ENCODE results near the gene GRIK4.

The GRIK4 gene

GRCh38 chr11:120505801-120506425, 5.6 kb upstream of the GRIK4 start:
- DNase-seq (ENCODE audit: low read depth, low spot score) = no peak
- H3K4me3 ChIP-seq (ENCODE audit: low read length) = no peak overlapping the region

- no peak for DNase-seq (ENCODE audit: low read depth, low spot score)
Observed at GRCh38 chr11:120509346-120510053, 2.0 kb upstream of the GRIK4 start.

GRCh38 chr11:120510406-120511115, 987 bp upstream of the GRIK4 start:
- no peak overlapping the region for H3K4me3 ChIP-seq (ENCODE audit: low read length)
- DNase-seq (ENCODE audit: low read depth, low spot score) = no peak

More at GRCh38 chr11:120509346-120510053, 2.0 kb upstream of the GRIK4 start:
- no peak overlapping the region for H3K4me3 ChIP-seq (ENCODE audit: low read length)

- no peak for DNase-seq (ENCODE audit: low read depth, low spot score)
- no peak overlapping the region for H3K4me3 ChIP-seq (ENCODE audit: low read length)
Observed at GRCh38 chr11:120511820-120512738, 531 bp downstream of the GRIK4 start.

- DNase-seq (ENCODE audit: low read depth, low spot score) = no peak
Observed at GRCh38 chr11:120512739-120513435, 1.3 kb downstream of the GRIK4 start.

GRCh38 chr11:120513436-120514315, 2.1 kb downstream of the GRIK4 start:
- no peak for DNase-seq (ENCODE audit: low read depth, low spot score)
- no peak overlapping the region for H3K4me3 ChIP-seq (ENCODE audit: low read length)

More at GRCh38 chr11:120512739-120513435, 1.3 kb downstream of the GRIK4 start:
- H3K4me3 ChIP-seq (ENCODE audit: low read length) = no peak overlapping the region

GRCh38 chr11:120514541-120515121, 3.1 kb downstream of the GRIK4 start:
- H3K4me3 ChIP-seq (ENCODE audit: low read length) = no peak overlapping the region

GRCh38 chr11:120515186-120515723, 3.7 kb downstream of the GRIK4 start:
- DNase-seq (ENCODE audit: low read depth, low spot score) = no peak
- H3K4me3 ChIP-seq (ENCODE audit: low read length) = no peak overlapping the region

More at GRCh38 chr11:120514541-120515121, 3.1 kb downstream of the GRIK4 start:
- DNase-seq (ENCODE audit: low read depth, low spot score) = no peak

- no peak for DNase-seq (ENCODE audit: low read depth, low spot score)
Observed at GRCh38 chr11:120516461-120517389, 5.2 kb downstream of the GRIK4 start.

GRCh38 chr11:120517390-120517761, 5.8 kb downstream of the GRIK4 start:
- no peak overlapping the region for H3K4me3 ChIP-seq (ENCODE audit: low read length)
- no peak for DNase-seq (ENCODE audit: low read depth, low spot score)

More at GRCh38 chr11:120516461-120517389, 5.2 kb downstream of the GRIK4 start:
- H3K4me3 ChIP-seq (ENCODE audit: low read length) = no peak overlapping the region

- no peak overlapping the region for H3K4me3 ChIP-seq (ENCODE audit: low read length)
- no peak for DNase-seq (ENCODE audit: low read depth, low spot score)
Observed at GRCh38 chr11:120517801-120518291, 6.3 kb downstream of the GRIK4 start.

GRCh38 chr11:120518356-120518755, 6.8 kb downstream of the GRIK4 start:
- no peak overlapping the region for H3K4me3 ChIP-seq (ENCODE audit: low read length)
- DNase-seq (ENCODE audit: low read depth, low spot score) = no peak

- DNase-seq (ENCODE audit: low read depth, low spot score) = no peak
- no peak overlapping the region for H3K4me3 ChIP-seq (ENCODE audit: low read length)
Observed at GRCh38 chr11:120519474-120519873, 7.9 kb downstream of the GRIK4 start.

GRCh38 chr11:120520091-120520822, 8.7 kb downstream of the GRIK4 start:
- H3K4me3 ChIP-seq (ENCODE audit: low read length) = no peak overlapping the region
- no peak for DNase-seq (ENCODE audit: low read depth, low spot score)

GRCh38 chr11:120521176-120521575, 9.6 kb downstream of the GRIK4 start:
- DNase-seq (ENCODE audit: low read depth, low spot score) = no peak
- no peak overlapping the region for H3K4me3 ChIP-seq (ENCODE audit: low read length)

Measured in Jurkat, Clone E6-1 (cell line).